GM23338 (cell line): ENCODE measurements around the gene THAP5. TPM values are rescaled to one million over a fixed set of nuclear protein-coding genes. Genes with fewer than 3 reads are reported as not detected.

Experiments used
- ATAC-seq: fragments of 200-7000 bp; cut with Tn5 transposase; 3 replicates; pipeline ENCODE4 v1.9.1; 2020
- DNase-seq: peaks from one replicate; pipeline ENCODE4 v3.0.0-alpha.2; 2015; ENCODE audit warnings: low spot score
- H2AFZ ChIP-seq: fragments of 200-600 bp; sonication (generic); 2 replicates; pipeline ENCODE4 v1.8.0; 2016; ENCODE audit warnings: antibody characterized with exemption, mild to moderate bottlenecking, moderate library complexity
- H3F3A ChIP-seq: fragments of 200-600 bp; sonication (generic); replicated peaks from 2 replicates; pipeline ENCODE4 v1.8.0; 2017; ENCODE audit warnings: antibody characterized with exemption, mixed run types, low read depth
- H3K27ac ChIP-seq: fragments of 200-600 bp; sonication (generic); 2 replicates; pipeline ENCODE4 v1.6.1; 2016; ENCODE audit warnings: low read depth
- H3K27me3 ChIP-seq: fragments of 200-600 bp; sonication (generic); 2 replicates; pipeline ENCODE4 v1.8.0; 2016; ENCODE audit warnings: mild to moderate bottlenecking, mixed run types, moderate library complexity; ENCODE audit not compliant: insufficient read depth
- H3K36me3 ChIP-seq: fragments of 200-600 bp; sonication (generic); 2 replicates; pipeline ENCODE4 v1.8.0; 2016; ENCODE audit warnings: mild to moderate bottlenecking; ENCODE audit not compliant: insufficient read depth
- H3K4me1 ChIP-seq: fragments of 200-600 bp; sonication (generic); 2 replicates; pipeline ENCODE4 v1.8.0; 2016; ENCODE audit warnings: mild to moderate bottlenecking, moderate library complexity; ENCODE audit not compliant: insufficient read depth
- H3K4me2 ChIP-seq: fragments of 200-600 bp; sonication (generic); 2 replicates; pipeline ENCODE4 v1.7.1; 2017; ENCODE audit warnings: mixed run types
- H3K4me3 ChIP-seq: fragments of 200-600 bp; sonication (generic); 2 replicates; pipeline ENCODE4 v1.6.1; 2016; ENCODE audit warnings: mixed run types
- H3K79me2 ChIP-seq: fragments of 200-600 bp; sonication (generic); replicated peaks from 2 replicates; pipeline ENCODE4 v1.8.0; 2017; ENCODE audit warnings: mild to moderate bottlenecking; ENCODE audit not compliant: insufficient read depth
- H3K9me2 ChIP-seq: fragments of 200-600 bp; sonication (generic); 2 replicates; pipeline ENCODE4 v1.8.0; 2017; ENCODE audit not compliant: insufficient read depth
- H4K20me1 ChIP-seq: fragments of 200-600 bp; sonication (generic); replicated peaks from 2 replicates; pipeline ENCODE4 v1.8.0; 2017; ENCODE audit warnings: mild to moderate bottlenecking; ENCODE audit not compliant: insufficient read depth
- H3K27ac Mint-ChIP-seq: 2 replicates; pipeline ENCODE4 v1.8.0; 2020; ENCODE audit warnings: inconsistent platforms, mild to moderate bottlenecking, moderate library complexity, mixed read lengths
- H3K27me3 Mint-ChIP-seq: 3 replicates; pipeline ENCODE4 v1.8.0; 2022; ENCODE audit warnings: low read depth, mild to moderate bottlenecking, moderate library complexity, mixed read lengths, inconsistent platforms; ENCODE audit not compliant: insufficient read depth, poor library complexity
- H3K36me3 Mint-ChIP-seq: 3 replicates; pipeline ENCODE4 v1.8.0; 2021; ENCODE audit warnings: low read depth, mild to moderate bottlenecking, inconsistent platforms, moderate library complexity, mixed read lengths
- H3K4me1 Mint-ChIP-seq: 3 replicates; pipeline ENCODE4 v1.8.0; 2020; ENCODE audit warnings: mild to moderate bottlenecking, inconsistent platforms, mixed read lengths
- H3K4me3 Mint-ChIP-seq: 3 replicates; pipeline ENCODE4 v1.8.0; 2021; ENCODE audit warnings: moderate library complexity, mild to moderate bottlenecking, inconsistent platforms, mixed read lengths
- H3K9me3 Mint-ChIP-seq: 3 replicates; pipeline ENCODE4 v1.8.0; 2020; ENCODE audit warnings: moderate library complexity, mild to moderate bottlenecking, inconsistent platforms, mixed read lengths
- CREB1 ChIP-seq: fragments of 250-450 bp; sonication (Bioruptor Pico); IDR thresholded peaks from 2 replicates; pipeline ENCODE4 v1.5.0; 2020; ENCODE audit warnings: low read depth, mild to moderate bottlenecking, moderate library complexity
- CTCF ChIP-seq, 2 experiments: fragments of 200-600 bp in 1 of 2; sonication (generic) in 1 of 2; conservative IDR thresholded peaks; 2 replicates each; pipeline versions ENCODE4 v1.5.1 to v1.6.1; 2016 to 2017; ENCODE audit warnings: antibody characterized with exemption in 2 of 2, low read depth in 2 of 2, mild to moderate bottlenecking in 2 of 2, moderate library complexity in 1 of 2
- EZH2 ChIP-seq: fragments of 200-600 bp; sonication (generic); IDR thresholded peaks from one replicate; pipeline ENCODE4 v1.8.0; 2017; ENCODE audit warnings: antibody characterized with exemption, mild to moderate bottlenecking, low read depth; ENCODE audit not compliant: unreplicated experiment
- EZH2phosphoT487 ChIP-seq: fragments of 200-600 bp; sonication (generic); IDR thresholded peaks from one replicate; pipeline ENCODE4 v1.8.1; 2018; ENCODE audit warnings: antibody characterized with exemption; ENCODE audit not compliant: unreplicated experiment
- JUNB ChIP-seq: IDR thresholded peaks from one replicate; pipeline ENCODE4 v1.6.1; 2016; ENCODE audit warnings: antibody characterized with exemption; ENCODE audit not compliant: unreplicated experiment
- NANOG ChIP-seq: IDR thresholded peaks from 2 replicates; pipeline ENCODE4 v1.6.1; 2016; ENCODE audit warnings: antibody characterized with exemption, borderline replicate concordance
- POLR2AphosphoS5 ChIP-seq: IDR thresholded peaks from 2 replicates; pipeline ENCODE4 v1.6.1; 2016; ENCODE audit warnings: antibody characterized with exemption, low read depth
- STAT1 ChIP-seq: IDR thresholded peaks from one replicate; pipeline ENCODE4 v1.6.1; 2016; ENCODE audit warnings: antibody characterized with exemption; ENCODE audit not compliant: unreplicated experiment
- ZNF114 ChIP-seq: fragments of 250-450 bp; sonication (Bioruptor Pico); IDR thresholded peaks from 2 replicates; pipeline ENCODE4 v1.5.0; 2020; ENCODE audit warnings: mild to moderate bottlenecking, moderate library complexity
- ZNF331 ChIP-seq: fragments of 250-450 bp; sonication (Bioruptor Pico); IDR thresholded peaks from 2 replicates; pipeline ENCODE4 v1.5.0; 2020; ENCODE audit warnings: low read depth, mild to moderate bottlenecking, moderate library complexity
- polyA plus RNA-seq: library from polyadenylated mRNA; unstranded; fragments of >200 nt; fragmentation: Nextera tagmentation; extraction: Ambion mirVana; gene quantifications from 2 replicates; pipeline ENCODE4 v1.2.1, GENCODE V29; 2016
- total RNA-seq: library from RNA; depleted of rRNA; stranded (reverse); fragments of >200 nt; shearing (Covaris generic); gene quantifications from 2 replicates; pipeline ENCODE4 v1.2.3, GENCODE V29; 2014
- TF ChIP-seq, protein P1 (sequence below): IDR thresholded peaks from one replicate; pipeline ENCODE4 v1.6.1; 2018; ENCODE audit warnings: antibody characterized with exemption; ENCODE audit not compliant: unreplicated experiment
- TF ChIP-seq, protein P2 (sequence below): IDR thresholded peaks from 2 replicates; pipeline ENCODE4 v1.6.1; 2016; ENCODE audit warnings: antibody characterized with exemption

The THAP5 gene
- total and polyA plus RNA-seq, 2 experiments from 2014 or later = 18.2 to 32.3 TPM

GRCh38 chr7:108586274-108586710 lies 16.8 kb upstream of the THAP5 start:
- Mint-ChIP-seq H3K9me3 (no peaks in the 10 kb centered on the region; the same call in 2 of the 3 replicates), H3K36me3 (peaks cover under 1% of the 10 kb centered on the region; the same call in 1 of the 3 replicates), H3K4me3 (no peak overlapping the region), H3K27ac (no peak overlapping the region), H3K27me3 (no peaks in the 10 kb centered on the region), H3K4me1 (peaks cover 14% of the 10 kb centered on the region)
- no peak for ATAC-seq
- H3K4me3 ChIP-seq = no peak overlapping the region
- no peak for DNase-seq
- H4K20me1 ChIP-seq = no peaks in the 10 kb centered on the region
- no peaks in the 10 kb centered on the region for H3K36me3 ChIP-seq
- no peak overlapping the region for H2AFZ ChIP-seq
- H3K27me3 ChIP-seq = no peaks in the 10 kb centered on the region
- no peaks in the 10 kb centered on the region for H3K79me2 ChIP-seq
- peaks cover 4% of the 10 kb centered on the region; the same call in 1 of the 2 replicates for H3K4me1 ChIP-seq
- no peak overlapping the region for H3K4me2 ChIP-seq
- H3K9me2 ChIP-seq = no peaks in the 10 kb centered on the region; the same call in 1 of the 2 replicates
- TF ChIP-seq ZNF114 (CRISPR knock-in tag) (no peak), CREB1 (no peak), CTCF (conservative IDR thresholded peaks at IDR 0.05; ENCODE audit: low read depth in 2 of 2) (no peak)
- no peak overlapping the region for H3K27ac ChIP-seq
- H3F3A ChIP-seq = no peaks in the 10 kb centered on the region

- Mint-ChIP-seq H3K4me3 (no peak overlapping the region), H3K9me3 (peaks cover 4% of the 10 kb centered on the region), H3K27me3 (no peaks in the 10 kb centered on the region), H3K27ac (no peak overlapping the region), H3K36me3 (peaks cover 5% of the 10 kb centered on the region), H3K4me1 (peaks cover 19% of the 10 kb centered on the region)
- no peaks in the 10 kb centered on the region for H4K20me1 ChIP-seq
- H3F3A ChIP-seq = no peaks in the 10 kb centered on the region
- H3K79me2 ChIP-seq = no peaks in the 10 kb centered on the region
- ATAC-seq (no peak), DNase-seq (no peak)
- no peak overlapping the region for H2AFZ ChIP-seq
- H3K27ac ChIP-seq = no peak overlapping the region
- H3K9me2 ChIP-seq = no peaks in the 10 kb centered on the region; the same call in 1 of the 2 replicates
- H3K36me3 ChIP-seq = no peaks in the 10 kb centered on the region; the same call in 1 of the 2 replicates
- no peaks in the 10 kb centered on the region for H3K27me3 ChIP-seq
- peaks cover 4% of the 10 kb centered on the region; the same call in 1 of the 2 replicates for H3K4me1 ChIP-seq
- no peak overlapping the region for H3K4me3 ChIP-seq
- no peak overlapping the region for H3K4me2 ChIP-seq
- TF ChIP-seq, protein P1, sequence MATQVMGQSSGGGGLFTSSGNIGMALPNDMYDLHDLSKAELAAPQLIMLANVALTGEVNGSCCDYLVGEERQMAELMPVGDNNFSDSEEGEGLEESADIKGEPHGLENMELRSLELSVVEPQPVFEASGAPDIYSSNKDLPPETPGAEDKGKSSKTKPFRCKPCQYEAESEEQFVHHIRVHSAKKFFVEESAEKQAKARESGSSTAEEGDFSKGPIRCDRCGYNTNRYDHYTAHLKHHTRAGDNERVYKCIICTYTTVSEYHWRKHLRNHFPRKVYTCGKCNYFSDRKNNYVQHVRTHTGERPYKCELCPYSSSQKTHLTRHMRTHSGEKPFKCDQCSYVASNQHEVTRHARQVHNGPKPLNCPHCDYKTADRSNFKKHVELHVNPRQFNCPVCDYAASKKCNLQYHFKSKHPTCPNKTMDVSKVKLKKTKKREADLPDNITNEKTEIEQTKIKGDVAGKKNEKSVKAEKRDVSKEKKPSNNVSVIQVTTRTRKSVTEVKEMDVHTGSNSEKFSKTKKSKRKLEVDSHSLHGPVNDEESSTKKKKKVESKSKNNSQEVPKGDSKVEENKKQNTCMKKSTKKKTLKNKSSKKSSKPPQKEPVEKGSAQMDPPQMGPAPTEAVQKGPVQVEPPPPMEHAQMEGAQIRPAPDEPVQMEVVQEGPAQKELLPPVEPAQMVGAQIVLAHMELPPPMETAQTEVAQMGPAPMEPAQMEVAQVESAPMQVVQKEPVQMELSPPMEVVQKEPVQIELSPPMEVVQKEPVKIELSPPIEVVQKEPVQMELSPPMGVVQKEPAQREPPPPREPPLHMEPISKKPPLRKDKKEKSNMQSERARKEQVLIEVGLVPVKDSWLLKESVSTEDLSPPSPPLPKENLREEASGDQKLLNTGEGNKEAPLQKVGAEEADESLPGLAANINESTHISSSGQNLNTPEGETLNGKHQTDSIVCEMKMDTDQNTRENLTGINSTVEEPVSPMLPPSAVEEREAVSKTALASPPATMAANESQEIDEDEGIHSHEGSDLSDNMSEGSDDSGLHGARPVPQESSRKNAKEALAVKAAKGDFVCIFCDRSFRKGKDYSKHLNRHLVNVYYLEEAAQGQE = no peak
- no peak for TF ChIP-seq POLR2AphosphoS5
- no peak for TF ChIP-seq EZH2
- TF ChIP-seq CREB1 = no peak
- no peak for TF ChIP-seq ZNF331
- TF ChIP-seq, protein P2, sequence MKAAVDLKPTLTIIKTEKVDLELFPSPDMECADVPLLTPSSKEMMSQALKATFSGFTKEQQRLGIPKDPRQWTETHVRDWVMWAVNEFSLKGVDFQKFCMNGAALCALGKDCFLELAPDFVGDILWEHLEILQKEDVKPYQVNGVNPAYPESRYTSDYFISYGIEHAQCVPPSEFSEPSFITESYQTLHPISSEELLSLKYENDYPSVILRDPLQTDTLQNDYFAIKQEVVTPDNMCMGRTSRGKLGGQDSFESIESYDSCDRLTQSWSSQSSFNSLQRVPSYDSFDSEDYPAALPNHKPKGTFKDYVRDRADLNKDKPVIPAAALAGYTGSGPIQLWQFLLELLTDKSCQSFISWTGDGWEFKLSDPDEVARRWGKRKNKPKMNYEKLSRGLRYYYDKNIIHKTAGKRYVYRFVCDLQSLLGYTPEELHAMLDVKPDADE = no peak
- TF ChIP-seq NANOG = no peak
- no peak for TF ChIP-seq EZH2phosphoT487
- no peak for TF ChIP-seq ZNF114 (CRISPR knock-in tag)
- TF ChIP-seq STAT1 = no peak
- no peak for TF ChIP-seq JUNB
Observed at GRCh38 chr7:108585843-108586242, 16.3 kb upstream of the THAP5 start.
